Activated naive CD8-positive, alpha-beta T cell treated with anti-CD3 and anti-CD28 coated beads, Interleukin-2, amount 50 U/mL, for 24 hours (primary cell): Measurements from ENCODE around the gene BCO1.

Experiments
- ATAC-seq: fragments of 150-1000 bp; cut with Tn5 transposase; one replicate; pipeline ENCODE4 v1.10.0; 2021
- DNase-seq: peaks from one replicate; pipeline ENCODE4 v3.0.0; 2021
- H3K27ac Mint-ChIP-seq: one replicate; pipeline ENCODE4 v1.8.0; 2021; ENCODE audit warnings: mild to moderate bottlenecking, mixed read lengths
- H3K27me3 Mint-ChIP-seq: one replicate; pipeline ENCODE4 v1.8.0; 2021; ENCODE audit warnings: mixed read lengths
- H3K36me3 Mint-ChIP-seq: one replicate; pipeline ENCODE4 v1.8.0; 2021; ENCODE audit warnings: low read depth, mixed read lengths
- H3K4me1 Mint-ChIP-seq: one replicate; pipeline ENCODE4 v1.8.0; 2021; ENCODE audit warnings: mixed read lengths
- H3K4me3 Mint-ChIP-seq: one replicate; pipeline ENCODE4 v1.8.0; 2021; ENCODE audit warnings: mild to moderate bottlenecking, moderate library complexity, mixed read lengths
- H3K9me3 Mint-ChIP-seq: one replicate; pipeline ENCODE4 v1.8.0; 2021; ENCODE audit warnings: mixed read lengths

BCO1 gene

GRCh38 chr16:81238296-81239011, at the start of gene BCO1:
BCO1 (plus strand) TSS chr16:81238689; CDS start chr16:81238909, 220 bp downstream.
- no peaks in the 10 kb centered on the region for H3K27me3 Mint-ChIP-seq
- no peak within 1 kb of the TSS for H3K27ac Mint-ChIP-seq
- ATAC-seq (no peak), DNase-seq (no peak)
- peak within 1 kb of the TSS; percentile 35 for H3K4me3 Mint-ChIP-seq
- H3K9me3 Mint-ChIP-seq: no peaks in the 10 kb centered on the region
- H3K4me1 Mint-ChIP-seq: peaks cover 5% of the 10 kb centered on the region
- no peaks in the 10 kb centered on the region for H3K36me3 Mint-ChIP-seq

DNA sequence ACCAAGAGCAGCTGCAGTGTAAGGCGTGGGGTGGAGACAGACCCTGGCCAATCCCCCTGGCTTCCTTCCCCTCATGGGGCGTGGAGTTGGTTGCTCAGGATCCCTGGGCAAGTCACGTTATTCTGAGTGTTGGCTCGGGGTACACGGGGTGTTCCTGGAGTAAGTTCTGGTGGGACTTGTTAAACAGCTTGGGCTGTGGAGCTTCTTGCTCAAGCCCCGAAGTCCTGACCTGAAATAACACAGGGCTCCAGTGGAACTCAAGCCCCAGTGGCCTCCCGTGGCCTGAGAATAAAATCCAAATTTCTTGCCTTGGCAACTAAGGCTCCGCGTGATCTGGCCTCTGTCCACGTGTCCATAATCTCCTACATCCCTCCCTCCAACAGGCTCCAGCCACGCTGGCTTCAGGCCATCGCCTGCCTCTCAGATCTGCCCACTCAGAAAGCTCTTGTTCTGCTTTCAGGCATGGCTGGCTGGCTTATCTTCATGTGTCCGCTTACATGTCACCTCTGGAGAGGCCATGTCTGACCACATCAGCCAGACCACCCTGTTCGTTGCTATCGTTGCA, 49.3 kb upstream of the BCO1 start:
- ATAC-seq (no peak), DNase-seq (no peak)
- Mint-ChIP-seq H3K27me3 (peaks cover 6% of the 10 kb centered on the region), H3K36me3 (no peaks in the 10 kb centered on the region), H3K27ac (no peak overlapping the region), H3K4me3 (no peak overlapping the region), H3K9me3 (no peaks in the 10 kb centered on the region), H3K4me1 (no peaks in the 10 kb centered on the region)

DNA sequence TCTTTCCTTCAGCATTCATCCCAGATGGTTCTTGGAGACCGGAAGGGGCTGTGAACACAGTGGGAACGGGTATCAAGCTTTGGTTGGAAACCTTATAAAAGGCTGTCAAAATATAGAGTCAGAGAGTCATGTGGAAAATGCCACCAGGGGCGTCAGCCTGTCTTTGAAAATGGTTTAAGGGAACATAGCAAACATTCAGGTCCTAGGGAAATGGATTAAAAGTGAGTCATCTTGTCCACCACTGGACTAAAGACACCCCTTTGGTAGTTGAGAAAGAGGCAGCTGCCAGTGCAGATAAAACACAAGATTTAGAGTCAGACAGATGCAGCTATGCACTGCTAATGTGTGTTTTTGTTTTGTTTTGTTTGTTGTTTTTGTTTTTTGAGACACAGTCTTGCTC, 47.8 kb upstream of the BCO1 start:
- Mint-ChIP-seq H3K27me3 (peaks cover 7% of the 10 kb centered on the region), H3K27ac (no peak overlapping the region), H3K9me3 (no peaks in the 10 kb centered on the region), H3K4me1 (no peaks in the 10 kb centered on the region), H3K36me3 (no peaks in the 10 kb centered on the region), H3K4me3 (no peak overlapping the region)
- DNase-seq: no peak
- no peak for ATAC-seq

DNA sequence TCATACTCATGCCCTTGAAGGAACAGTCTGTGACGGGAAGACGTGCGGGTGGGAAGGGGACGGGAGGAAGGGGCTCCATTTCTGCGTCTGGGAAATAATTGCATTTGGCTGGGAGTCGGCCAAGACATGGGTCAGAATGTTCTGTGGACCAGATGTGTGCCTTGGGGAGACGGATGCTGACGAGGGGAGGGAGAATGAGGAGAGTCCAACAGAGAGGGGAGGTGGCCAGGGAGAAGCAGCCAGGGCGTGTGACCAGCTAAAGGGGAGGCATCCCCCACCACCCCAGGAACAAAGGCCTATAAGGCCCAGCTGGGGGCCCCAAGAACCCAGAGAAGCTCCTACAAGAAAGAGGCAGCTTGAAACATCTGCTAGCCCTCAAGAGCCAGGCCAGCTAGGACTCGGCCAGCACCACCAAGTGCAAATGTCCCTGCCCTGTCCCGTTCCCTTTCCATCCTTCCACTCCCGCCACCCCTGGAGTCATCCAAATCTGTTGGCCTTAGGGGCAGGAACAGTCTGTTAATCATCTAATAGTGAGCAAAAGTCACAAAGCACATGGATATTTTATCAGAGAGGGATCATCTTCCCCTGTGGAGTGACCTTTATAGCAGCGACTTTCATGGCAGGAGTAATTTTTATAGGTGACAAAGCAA, 42.5 kb upstream of the BCO1 start:
- no peak overlapping the region for H3K4me3 Mint-ChIP-seq
- no peaks in the 10 kb centered on the region for H3K9me3 Mint-ChIP-seq
- H3K4me1 Mint-ChIP-seq: no peaks in the 10 kb centered on the region
- ATAC-seq: no peak
- H3K36me3 Mint-ChIP-seq: no peaks in the 10 kb centered on the region
- no peak for DNase-seq
- no peak overlapping the region for H3K27ac Mint-ChIP-seq
- peaks cover 16% of the 10 kb centered on the region for H3K27me3 Mint-ChIP-seq

GRCh38 chr16:81198635-81199034, 39.9 kb upstream of the BCO1 start:
- no peaks in the 10 kb centered on the region for H3K4me1 Mint-ChIP-seq
- no peaks in the 10 kb centered on the region for H3K9me3 Mint-ChIP-seq
- ATAC-seq (no peak), DNase-seq (no peak)
- H3K27ac Mint-ChIP-seq: no peak overlapping the region
- H3K36me3 Mint-ChIP-seq: no peaks in the 10 kb centered on the region
- H3K27me3 Mint-ChIP-seq: peaks cover 16% of the 10 kb centered on the region
- no peak overlapping the region for H3K4me3 Mint-ChIP-seq

- H3K27me3 Mint-ChIP-seq: peaks cover 25% of the 10 kb centered on the region
- H3K27ac Mint-ChIP-seq: no peak overlapping the region
- H3K9me3 Mint-ChIP-seq: no peaks in the 10 kb centered on the region
- DNase-seq: no peak
- no peak overlapping the region for H3K4me3 Mint-ChIP-seq
- no peaks in the 10 kb centered on the region for H3K4me1 Mint-ChIP-seq
- ATAC-seq: no peak
- no peaks in the 10 kb centered on the region for H3K36me3 Mint-ChIP-seq
These were observed 37.2 kb upstream of the BCO1 start for GRCh38 chr16:81201267-81201666.

DNA sequence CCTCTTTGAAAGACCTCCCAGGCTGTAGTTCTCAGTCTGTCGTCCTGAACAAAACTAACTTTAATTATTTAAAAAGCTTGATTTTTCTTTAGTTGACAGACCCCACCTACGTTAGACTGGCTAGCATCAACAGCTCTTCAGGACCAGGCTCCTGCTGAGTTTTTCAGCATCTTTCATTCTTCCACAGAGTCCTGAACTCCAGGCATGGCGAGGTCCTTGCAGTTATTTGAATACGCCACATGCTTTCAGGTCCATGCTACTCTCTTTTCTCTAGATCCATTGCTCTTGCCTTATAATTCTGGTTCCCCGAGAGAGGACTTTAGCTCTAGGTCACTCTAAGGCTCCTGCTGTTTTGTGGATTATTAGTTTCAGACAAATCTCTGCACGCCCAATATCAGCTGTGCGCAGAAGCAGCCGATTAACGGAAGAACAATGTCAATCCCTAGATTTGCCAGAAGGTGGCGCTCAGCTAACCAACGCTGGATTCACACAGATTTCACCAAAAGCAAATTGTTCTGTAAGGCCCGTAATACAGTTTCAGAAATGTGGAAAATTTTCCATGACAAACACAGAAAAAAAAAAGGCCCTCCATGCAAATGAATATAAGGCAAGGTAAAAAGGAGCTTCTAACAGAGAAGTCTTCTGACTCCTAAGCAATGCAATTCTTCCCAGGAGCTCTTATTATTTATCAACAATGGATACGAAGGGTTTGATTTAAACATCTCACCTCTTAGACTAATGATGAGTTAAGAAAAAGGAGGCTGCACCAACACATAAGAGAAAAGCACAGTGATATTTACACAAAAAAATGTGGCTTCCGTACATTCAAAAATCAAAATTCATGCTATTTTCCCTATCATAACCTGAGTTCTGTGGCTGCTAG, 33.5 kb upstream of the BCO1 start:
- H3K4me1 Mint-ChIP-seq: no peaks in the 10 kb centered on the region
- H3K27ac Mint-ChIP-seq: no peak overlapping the region
- no peaks in the 10 kb centered on the region for H3K36me3 Mint-ChIP-seq
- H3K27me3 Mint-ChIP-seq: peaks cover 16% of the 10 kb centered on the region
- no peak overlapping the region for H3K4me3 Mint-ChIP-seq
- no peaks in the 10 kb centered on the region for H3K9me3 Mint-ChIP-seq
- peak; percentile 51 for DNase-seq
- ATAC-seq: no peak

DNA sequence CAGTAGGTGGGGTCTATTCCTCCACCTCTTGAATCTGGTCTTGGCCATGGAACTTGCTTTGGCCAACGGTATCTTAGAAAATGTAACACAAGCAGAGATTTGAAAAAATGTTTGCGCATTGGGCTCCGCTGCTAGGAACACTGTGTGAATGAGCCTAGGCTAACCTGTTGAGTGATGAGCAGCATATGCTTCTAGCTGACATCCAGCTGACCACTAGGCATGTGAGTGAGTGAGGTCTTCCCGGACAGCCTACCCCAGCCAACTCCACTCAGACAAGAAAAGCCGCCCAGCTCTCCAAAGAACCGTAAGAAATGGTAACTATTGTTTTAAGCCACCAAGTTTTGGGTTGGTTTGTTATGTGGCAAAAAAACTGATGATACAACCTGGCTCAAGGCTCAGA, 31.4 kb upstream of the BCO1 start:
- Mint-ChIP-seq H3K27ac (no peak overlapping the region), H3K4me3 (no peak overlapping the region), H3K36me3 (no peaks in the 10 kb centered on the region), H3K9me3 (no peaks in the 10 kb centered on the region), H3K4me1 (no peaks in the 10 kb centered on the region), H3K27me3 (peaks cover 22% of the 10 kb centered on the region)
- ATAC-seq (no peak), DNase-seq (no peak)

DNA sequence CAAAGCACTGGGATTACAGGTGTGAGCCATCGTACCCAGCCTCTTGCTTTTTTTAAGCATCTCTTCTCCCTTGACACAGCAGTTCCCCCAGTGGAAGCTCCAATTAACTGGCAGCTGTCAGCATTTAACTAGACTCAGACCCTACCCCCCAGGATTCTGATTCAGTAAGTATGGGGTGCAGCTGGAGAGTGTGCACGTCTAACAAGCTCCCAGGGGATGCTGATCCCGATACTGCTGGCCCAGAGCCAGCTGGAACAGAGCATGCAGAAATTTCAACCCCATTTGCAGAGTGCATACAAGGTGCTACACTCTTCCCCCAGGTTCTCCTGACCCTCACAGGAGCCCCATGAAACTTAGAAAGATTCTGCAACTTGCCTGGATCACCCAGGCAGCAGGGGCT, 27.7 kb upstream of the BCO1 start:
- DNase-seq: no peak
- Mint-ChIP-seq H3K9me3 (no peaks in the 10 kb centered on the region), H3K36me3 (no peaks in the 10 kb centered on the region), H3K4me1 (no peaks in the 10 kb centered on the region), H3K27me3 (peaks cover 16% of the 10 kb centered on the region), H3K4me3 (no peak overlapping the region), H3K27ac (no peak overlapping the region)
- ATAC-seq: no peak

- H3K36me3 Mint-ChIP-seq: no peaks in the 10 kb centered on the region
- H3K4me3 Mint-ChIP-seq: no peak overlapping the region
- DNase-seq (no peak), ATAC-seq (peak; percentile 10)
- H3K27me3 Mint-ChIP-seq: peaks cover 7% of the 10 kb centered on the region
- H3K4me1 Mint-ChIP-seq: no peaks in the 10 kb centered on the region
- no peaks in the 10 kb centered on the region for H3K9me3 Mint-ChIP-seq
- no peak overlapping the region for H3K27ac Mint-ChIP-seq
These were observed 25.5 kb upstream of the BCO1 start for GRCh38 chr16:81212830-81213465.

DNA sequence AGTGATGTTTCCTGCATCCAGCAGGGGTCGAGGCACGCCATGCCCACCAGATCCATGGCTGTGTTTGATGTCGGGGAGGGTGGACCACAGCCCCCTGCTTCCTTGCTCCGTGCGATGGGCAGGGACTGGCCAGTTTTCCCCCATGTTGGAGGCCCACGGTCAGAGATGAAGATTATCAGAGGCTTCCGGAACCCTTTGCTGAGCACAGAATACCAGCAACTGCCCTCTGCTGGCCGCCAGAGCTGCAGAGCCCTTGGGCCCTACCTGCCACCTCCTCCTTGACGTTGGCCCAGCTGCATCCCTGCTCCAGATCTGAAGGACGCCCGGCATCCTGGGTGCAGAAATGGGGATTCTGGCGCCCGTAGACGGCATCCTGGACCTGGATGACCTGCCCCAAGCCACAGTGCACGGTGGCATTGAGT, 23.7 kb upstream of the BCO1 start:
- Mint-ChIP-seq H3K9me3 (no peaks in the 10 kb centered on the region), H3K4me3 (no peak overlapping the region), H3K27me3 (peaks cover 7% of the 10 kb centered on the region), H3K27ac (no peak overlapping the region), H3K4me1 (no peaks in the 10 kb centered on the region), H3K36me3 (no peaks in the 10 kb centered on the region)
- DNase-seq: no peak
- ATAC-seq: no peak

DNA sequence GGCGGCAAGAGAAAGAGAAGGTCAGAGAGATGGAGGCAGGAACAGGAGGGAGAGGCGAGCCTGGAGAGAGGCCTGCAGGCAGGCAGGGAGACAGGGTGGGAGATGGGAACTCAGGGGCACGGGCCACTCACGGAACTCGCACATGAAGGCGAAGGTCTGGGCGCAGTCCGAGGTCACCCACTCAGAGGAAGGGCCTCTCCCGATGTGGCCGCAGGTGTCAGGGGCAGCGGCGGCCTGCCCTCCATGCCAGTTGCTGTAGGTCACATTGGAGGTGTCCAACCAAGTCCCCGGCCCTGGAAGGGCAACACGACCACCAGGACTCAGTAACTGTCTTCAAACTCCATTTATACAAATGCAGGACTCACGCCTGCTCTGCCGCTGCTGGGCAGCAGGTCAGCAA, 22.4 kb upstream of the BCO1 start:
- no peaks in the 10 kb centered on the region for H3K36me3 Mint-ChIP-seq
- peaks cover 10% of the 10 kb centered on the region for H3K27me3 Mint-ChIP-seq
- H3K4me3 Mint-ChIP-seq: no peak overlapping the region
- H3K4me1 Mint-ChIP-seq: no peaks in the 10 kb centered on the region
- ATAC-seq: no peak
- H3K27ac Mint-ChIP-seq: no peak overlapping the region
- no peak for DNase-seq
- H3K9me3 Mint-ChIP-seq: no peaks in the 10 kb centered on the region

DNA sequence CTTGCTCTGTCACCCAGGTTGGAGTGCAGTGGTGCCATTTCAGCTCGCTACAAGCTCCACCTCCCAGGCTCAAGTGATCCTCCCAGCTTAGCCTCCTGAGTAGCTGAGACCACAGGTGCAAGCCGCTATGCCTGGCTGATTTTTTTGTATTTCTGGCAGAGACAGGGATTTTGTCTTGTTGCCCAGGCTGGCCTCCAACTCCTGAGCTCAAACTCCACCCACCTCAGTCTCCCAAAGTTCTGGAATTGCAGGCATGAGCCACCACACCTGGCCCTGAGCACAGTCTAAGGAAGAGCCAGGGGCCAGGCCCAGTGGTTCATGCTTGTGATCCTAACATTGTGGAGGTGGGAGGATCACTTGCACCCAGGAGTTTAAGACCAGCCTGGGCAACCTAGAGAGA, 21.8 kb upstream of the BCO1 start:
- Mint-ChIP-seq H3K4me3 (no peak overlapping the region), H3K36me3 (no peaks in the 10 kb centered on the region), H3K27ac (no peak overlapping the region), H3K4me1 (no peaks in the 10 kb centered on the region), H3K27me3 (peaks cover 5% of the 10 kb centered on the region), H3K9me3 (no peaks in the 10 kb centered on the region)
- DNase-seq (no peak), ATAC-seq (no peak)

GRCh38 chr16:81219151-81219550, 19.3 kb upstream of the BCO1 start:
- Mint-ChIP-seq H3K27me3 (peaks cover 3% of the 10 kb centered on the region), H3K36me3 (no peaks in the 10 kb centered on the region), H3K9me3 (no peaks in the 10 kb centered on the region), H3K27ac (no peak overlapping the region), H3K4me1 (no peaks in the 10 kb centered on the region), H3K4me3 (no peak overlapping the region)
- DNase-seq: no peak
- no peak for ATAC-seq
